ENCODE measurements around the gene FILIP1L. TPM values are rescaled to one million over a fixed set of nuclear protein-coding genes. Genes with fewer than 3 reads are reported as not detected.

Gene FILIP1L
- total RNA-seq, 1 experiment from 2014 or later, result 0.07 TPM

DNA sequence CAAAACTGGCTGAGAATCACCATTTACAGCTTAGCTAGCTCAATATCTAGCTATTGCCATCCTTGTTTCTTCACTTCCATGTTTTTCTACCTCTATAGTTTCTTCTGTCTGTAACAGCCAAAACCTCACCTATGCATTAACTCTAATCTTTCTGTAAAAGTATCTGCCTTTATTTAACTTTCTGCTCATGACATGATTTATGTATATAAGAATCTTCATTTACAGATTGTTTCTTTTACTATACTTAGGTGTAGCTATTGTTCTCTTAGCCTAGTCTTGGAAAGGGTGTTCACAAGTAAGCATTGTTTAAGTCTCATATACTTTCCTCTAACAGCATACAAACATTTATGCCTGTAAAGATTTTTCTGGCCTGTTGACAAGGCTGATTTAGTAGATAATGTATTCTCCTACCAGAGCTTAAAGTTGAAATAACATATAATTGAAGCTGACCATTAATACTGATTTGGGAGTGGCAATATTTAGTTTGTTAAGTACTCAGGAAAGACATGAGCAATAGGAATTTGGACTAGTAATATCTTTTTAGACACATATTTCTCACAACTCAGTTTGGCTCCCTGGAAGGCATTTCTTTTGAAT, 9.4 kb downstream of the FILIP1L start:
- Mint-ChIP-seq H3K27me3 (ENCODE audit: low read depth) (no peaks in the 10 kb centered on the region), H3K9me3 (no peaks in the 10 kb centered on the region; a peak in 1 of 5 replicates), H3K4me3 (no peak overlapping the region), H3K36me3 (ENCODE audit: insufficient read depth in 1 of 3, low read depth in 3 of 3) (peaks cover 0 to 3% (median 0%) of the 10 kb centered on the region in 3 experiments; a peak in 2 of 7 replicates), H3K4me1 (peaks cover 8 to 16% of the 10 kb centered on the region in 2 experiments; a peak in 3 of 4 replicates), H3K27ac (no peak overlapping the region)
- Histone ChIP-seq H3K4me1 (ENCODE audit: insufficient read depth, low read length) (no peaks in the 10 kb centered on the region), H4K20me1 (ENCODE audit: control insufficient read depth, insufficient read depth, insufficient read length) (no peaks in the 10 kb centered on the region), H2BK120ac (ENCODE audit: low read depth, low read length, poor library complexity, severe bottlenecking) (no peak overlapping the region), H3K56ac (ENCODE audit: insufficient read length, low read depth, low read length) (no peak overlapping the region), H3K23me2 (ENCODE audit: insufficient read length, low read depth, low read length, poor library complexity, severe bottlenecking) (no peaks in the 10 kb centered on the region), H3K27me3 (ENCODE audit: insufficient read depth, low read length) (no peaks in the 10 kb centered on the region), H3T11ph (ENCODE audit: low read length) (no peak overlapping the region), H4K91ac (ENCODE audit: insufficient read length, low read depth, low read length) (no peak overlapping the region), H3K23ac (ENCODE audit: insufficient read length, low read depth, low read length) (no peak overlapping the region), H2BK15ac (ENCODE audit: low read depth, low read length) (no peak overlapping the region), H4K8ac (replicated peaks; ENCODE audit: insufficient read length, low read depth, low read length) (no peak overlapping the region), H2BK20ac (ENCODE audit: low read depth, low read length, poor library complexity, severe bottlenecking) (no peak overlapping the region), H3K79me2 (ENCODE audit: insufficient read depth, low read length) (0 out of 2 replicates have a peak, but pooled peaks cover 2% of the 10 kb centered on the region), H2BK12ac (ENCODE audit: insufficient read length, low read depth, low read length) (no peak overlapping the region), H3K14ac (ENCODE audit: insufficient read depth, low read length) (no peak overlapping the region), H3K79me1 (ENCODE audit: insufficient read depth, low read depth, low read length, poor library complexity, severe bottlenecking) (no peaks in the 10 kb centered on the region), H3K4me2 (ENCODE audit: insufficient read depth, insufficient read length, low read length) (no peak overlapping the region), H3K9ac (ENCODE audit: extremely low read depth, insufficient read length, low read length) (no peak overlapping the region), H3K4ac (ENCODE audit: low read depth, low read length) (no peak overlapping the region), H2AK5ac (ENCODE audit: insufficient read length, low read length) (no peak overlapping the region), H4K5ac (ENCODE audit: insufficient read length, low read depth, low read length) (no peak overlapping the region), H3K27ac (ENCODE audit: insufficient read length, low read depth, low read length) (no peak overlapping the region), H2AFZ (ENCODE audit: low read length) (no peak overlapping the region), H2BK5ac (ENCODE audit: insufficient read length, low read length) (no peak overlapping the region), H3K18ac (ENCODE audit: insufficient read length, low read depth, low read length) (no peak overlapping the region), H3K9me3 (ENCODE audit: control insufficient read depth, low read depth, low read length) (no peaks in the 10 kb centered on the region)
- DNase-seq, result no peak
- TF ChIP-seq, protein P1, sequence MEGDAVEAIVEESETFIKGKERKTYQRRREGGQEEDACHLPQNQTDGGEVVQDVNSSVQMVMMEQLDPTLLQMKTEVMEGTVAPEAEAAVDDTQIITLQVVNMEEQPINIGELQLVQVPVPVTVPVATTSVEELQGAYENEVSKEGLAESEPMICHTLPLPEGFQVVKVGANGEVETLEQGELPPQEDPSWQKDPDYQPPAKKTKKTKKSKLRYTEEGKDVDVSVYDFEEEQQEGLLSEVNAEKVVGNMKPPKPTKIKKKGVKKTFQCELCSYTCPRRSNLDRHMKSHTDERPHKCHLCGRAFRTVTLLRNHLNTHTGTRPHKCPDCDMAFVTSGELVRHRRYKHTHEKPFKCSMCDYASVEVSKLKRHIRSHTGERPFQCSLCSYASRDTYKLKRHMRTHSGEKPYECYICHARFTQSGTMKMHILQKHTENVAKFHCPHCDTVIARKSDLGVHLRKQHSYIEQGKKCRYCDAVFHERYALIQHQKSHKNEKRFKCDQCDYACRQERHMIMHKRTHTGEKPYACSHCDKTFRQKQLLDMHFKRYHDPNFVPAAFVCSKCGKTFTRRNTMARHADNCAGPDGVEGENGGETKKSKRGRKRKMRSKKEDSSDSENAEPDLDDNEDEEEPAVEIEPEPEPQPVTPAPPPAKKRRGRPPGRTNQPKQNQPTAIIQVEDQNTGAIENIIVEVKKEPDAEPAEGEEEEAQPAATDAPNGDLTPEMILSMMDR (conservative IDR thresholded peaks at IDR 0.05), result no peak
